Kasumi-1 (cell line): ENCODE measurements around the gene DNAJC24.

Experiments
- DNase-seq, 2 experiments: peaks; one replicate each; lab custom pipeline; 2025; lab: John Stamatoyannopoulos, UW

The DNAJC24 gene

GRCh38 chr11:31415435-31415834 is 45.8 kb downstream of the DNAJC24 start:
- DNase-seq, result no peak

GRCh38 chr11:31417357-31417756 is 47.7 kb downstream of the DNAJC24 start:
- DNase-seq, result no peak

- no peak for DNase-seq
Observed at GRCh38 chr11:31417816-31418215, 48.2 kb downstream of the DNAJC24 start.

- no peak for DNase-seq
Observed at GRCh38 chr11:31419138-31419537, 49.5 kb downstream of the DNAJC24 start.

GRCh38 chr11:31419669-31420068 is 50.0 kb downstream of the DNAJC24 start:
- no peak for DNase-seq

GRCh38 chr11:31421820-31422219 is 52.2 kb downstream of the DNAJC24 start:
- no peak for DNase-seq

GRCh38 chr11:31422703-31423102 is 53.0 kb downstream of the DNAJC24 start:
- no peak for DNase-seq

GRCh38 chr11:31424652-31425051 is 55.0 kb downstream of the DNAJC24 start:
- DNase-seq, result no peak

GRCh38 chr11:31433851-31434250 is 64.2 kb downstream of the DNAJC24 start:
- DNase-seq, result no peak

- DNase-seq, result no peak
Observed at GRCh38 chr11:31437742-31438435, 68.2 kb downstream of the DNAJC24 start.

- no peak for DNase-seq
Observed at GRCh38 chr11:31441296-31441695, 71.6 kb downstream of the DNAJC24 start.

- DNase-seq, result no peak
Observed at GRCh38 chr11:31442086-31442485, 72.4 kb downstream of the DNAJC24 start.

- DNase-seq, result no peak
Observed at GRCh38 chr11:31443802-31444201, 74.1 kb downstream of the DNAJC24 start.

- DNase-seq, result no peak
Observed at GRCh38 chr11:31445621-31446020, 76.0 kb downstream of the DNAJC24 start.

- no peak for DNase-seq
Observed at GRCh38 chr11:31449040-31449439, 79.4 kb downstream of the DNAJC24 start.

GRCh38 chr11:31450841-31451240 is 81.2 kb downstream of the DNAJC24 start:
- no peak for DNase-seq

GRCh38 chr11:31455177-31455576 is 85.5 kb downstream of the DNAJC24 start:
- DNase-seq, result no peak

- no peak for DNase-seq
Observed at GRCh38 chr11:31464436-31464835, 94.8 kb downstream of the DNAJC24 start.

- no peak for DNase-seq
Observed at GRCh38 chr11:31474083-31474482, 104.4 kb downstream of the DNAJC24 start.

- DNase-seq, result no peak
Observed at GRCh38 chr11:31477528-31478222, 108.0 kb downstream of the DNAJC24 start.

GRCh38 chr11:31478223-31478590 is 108.5 kb downstream of the DNAJC24 start:
- DNase-seq, result no peak

- DNase-seq, result no peak
Observed at GRCh38 chr11:31479066-31479465, 109.4 kb downstream of the DNAJC24 start.

GRCh38 chr11:31480930-31481329 is 111.3 kb downstream of the DNAJC24 start:
- no peak for DNase-seq
